ENCODE measurements around the gene C19orf25.

C19orf25 gene

DNA sequence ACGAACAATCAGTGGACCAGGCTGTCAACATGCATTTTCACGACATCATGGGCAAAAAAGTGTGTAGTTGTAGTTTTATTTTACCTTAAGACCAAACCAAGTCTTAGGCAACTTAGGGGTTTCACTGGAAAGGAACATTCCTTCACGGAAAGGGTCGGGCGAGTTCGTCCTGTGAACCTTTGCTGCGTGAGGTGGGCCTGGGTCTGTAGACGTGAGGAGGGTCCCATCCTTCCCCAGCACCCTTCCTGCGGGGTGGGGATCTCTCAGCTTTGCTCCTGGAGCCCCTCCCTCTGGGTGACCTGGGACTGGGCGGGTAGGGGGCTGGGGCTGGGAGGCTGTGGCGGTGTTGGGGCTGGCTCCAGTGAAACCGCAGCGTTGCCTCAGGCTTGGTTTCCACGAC lies 53.1 kb downstream of the C19orf25 start:
- DNase-seq: no peak

DNA sequence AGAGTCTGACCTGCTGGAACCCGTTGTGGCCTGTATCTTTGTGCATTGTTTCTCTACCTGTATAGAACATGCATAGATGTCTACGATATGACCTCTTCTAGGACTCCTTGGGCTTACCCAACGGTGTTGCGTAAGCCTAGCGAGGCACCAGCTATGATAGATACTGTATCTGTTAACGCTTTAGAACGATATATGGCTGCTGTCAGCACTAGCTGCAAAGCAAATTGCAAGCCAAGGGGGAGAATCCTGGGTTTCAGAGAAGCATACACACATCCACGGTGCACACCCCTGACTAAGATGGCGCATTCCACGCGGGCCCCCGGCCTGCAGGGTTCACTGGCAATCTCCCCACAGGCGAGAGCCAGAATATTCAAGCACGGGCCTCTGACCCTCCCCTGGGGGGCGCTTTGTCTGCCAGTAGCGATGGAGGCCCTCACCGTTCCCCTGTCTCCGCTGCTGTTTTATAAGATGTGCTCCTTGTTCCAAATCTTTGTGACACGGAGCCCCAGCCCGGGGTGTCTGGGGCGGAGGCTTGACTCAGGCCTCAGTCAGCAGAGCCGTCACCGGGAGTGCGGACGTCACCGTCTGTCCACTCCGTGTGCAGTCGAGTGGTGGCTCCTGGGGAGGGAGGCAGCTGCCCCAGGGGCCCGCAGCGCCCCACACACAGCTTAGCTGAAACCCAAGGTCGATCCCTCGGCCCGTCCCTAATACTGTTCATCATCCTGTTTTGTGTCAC lies 53.7 kb downstream of the C19orf25 start:
- DNase-seq: no peak

DNA sequence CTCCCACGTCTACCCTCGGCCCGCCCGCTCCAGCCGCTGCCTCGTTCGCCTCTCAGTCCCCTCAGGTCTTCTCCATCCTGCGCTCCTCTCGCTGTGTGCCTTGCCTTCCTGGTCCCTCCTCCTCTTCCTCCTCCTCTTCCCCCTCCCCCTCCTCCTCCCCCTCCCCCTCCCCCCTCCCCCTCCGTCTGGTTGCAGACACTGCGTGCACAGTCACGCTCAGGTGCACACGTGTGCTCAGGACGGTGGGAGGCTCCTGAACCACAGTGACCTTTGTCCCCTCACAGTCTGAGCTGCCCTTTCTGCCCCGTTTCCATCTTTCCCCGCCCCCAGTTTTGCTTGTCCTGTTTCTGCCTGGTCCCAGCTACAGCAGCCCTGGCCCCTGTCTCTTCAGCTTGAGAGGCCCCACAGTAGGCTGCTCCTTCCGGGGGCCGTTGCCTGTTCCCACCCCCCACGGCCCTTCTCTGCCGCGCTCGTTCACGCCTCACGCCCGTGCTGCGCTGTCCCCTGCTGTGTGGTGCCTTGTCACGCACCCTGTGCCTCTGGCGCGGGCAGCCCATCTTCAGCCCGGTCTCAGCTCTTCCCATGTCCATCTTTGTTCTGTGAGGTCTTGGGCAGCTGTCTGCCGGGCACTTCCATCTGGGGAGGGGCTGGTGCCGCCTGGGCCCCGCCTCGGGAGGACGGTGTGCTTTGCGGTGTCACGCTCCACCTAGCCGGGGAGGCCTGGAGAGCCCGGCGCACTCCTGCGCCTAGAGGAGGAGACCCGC lies 54.6 kb downstream of the C19orf25 start:
- DNase-seq: no peak

DNA sequence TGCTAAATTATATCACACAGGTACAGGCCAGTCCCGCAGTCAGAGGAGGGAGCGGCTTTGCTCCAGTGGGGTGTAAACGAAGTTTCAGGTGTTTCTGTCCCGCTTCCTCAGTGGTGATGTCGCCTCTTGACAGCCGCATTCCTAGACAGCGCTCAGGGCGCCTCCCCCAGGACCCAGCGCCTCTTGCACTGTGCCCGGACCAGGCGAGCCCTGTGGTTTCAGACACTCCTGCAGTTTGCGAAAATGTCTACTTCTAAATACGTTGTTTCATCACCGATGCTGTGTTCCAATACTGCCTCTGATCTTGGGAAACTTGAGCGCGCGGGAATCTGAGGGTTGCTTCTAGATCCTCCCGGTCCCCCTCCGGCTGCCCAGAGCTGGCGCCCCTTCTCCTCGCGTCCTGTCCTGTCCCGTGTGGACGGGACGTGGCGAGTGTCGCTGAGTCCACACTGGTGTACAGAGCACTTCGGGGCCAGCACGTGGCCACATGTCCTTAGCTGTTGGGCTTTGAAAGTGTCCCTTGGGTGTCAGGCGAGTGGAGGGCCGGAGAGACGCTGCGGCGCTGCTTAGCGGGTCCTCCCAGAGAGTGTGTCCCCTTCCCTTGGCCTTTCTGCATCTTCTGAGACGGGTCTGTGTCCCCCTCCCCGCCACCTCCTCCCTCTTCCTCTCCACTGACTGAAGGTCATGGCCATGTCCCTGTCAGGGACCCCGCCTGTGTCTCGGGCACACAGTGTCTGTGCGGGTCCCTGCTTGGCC lies 55.4 kb downstream of the C19orf25 start:
- no peak for DNase-seq

Data from NCI-H345 (cell line).